Testis (tissue), 3 donors: ENCODE results near the gene BNC2. TPM values are rescaled to one million over a fixed set of nuclear protein-coding genes. Genes with fewer than 3 reads are reported as not detected.

Experiments used
- DNase-seq: peaks from one replicate; pipeline ENCODE4 v3.0.0-alpha.2; 2019
- H3K27ac ChIP-seq, 2 donors: fragments of 200-600 bp; sonication (generic); one replicate each; pipeline ENCODE4 v1.5.1; 2019
- H3K27me3 ChIP-seq: fragments of 200-600 bp; sonication (generic); one replicate; pipeline ENCODE4 v1.5.1; 2019
- H3K36me3 ChIP-seq: fragments of 200-600 bp; sonication (generic); one replicate; pipeline ENCODE4 v1.5.1; 2017; ENCODE audit warnings: low read depth; ENCODE audit errors: missing control alignments
- H3K4me1 ChIP-seq: fragments of 200-600 bp; sonication (generic); one replicate; pipeline ENCODE4 v1.5.1; 2019
- H3K4me3 ChIP-seq, 2 donors: fragments of 200-600 bp; sonication (generic); one replicate each; pipeline ENCODE4 v1.5.1; 2017 to 2019
- H3K9me3 ChIP-seq: fragments of 200-600 bp; sonication (generic); one replicate; pipeline ENCODE4 v1.5.1; 2017
- CTCF ChIP-seq, 3 experiments: fragments of 450-650 bp in 2 of 3; fragments of 200-600 bp in 1 of 3; sonication (generic) in 1 of 3; IDR thresholded peaks; one replicate each; pipeline ENCODE4 v1.5.1; 2016 to 2019; ENCODE audit warnings: antibody characterized with exemption in 3 of 3, mild to moderate bottlenecking in 2 of 3, moderate library complexity in 1 of 3
- POLR2A ChIP-seq: fragments of 450-650 bp; IDR thresholded peaks from one replicate; pipeline ENCODE4 v1.6.1; 2017; ENCODE audit warnings: antibody characterized with exemption, mild to moderate bottlenecking, moderate library complexity
- WGBS, 2 donors: methylation state at CpG; one replicate each; pipeline ENCODE4 v1.1.5; 2018; 5-methylcytosine and 5-hydroxymethylcytosine counted together
- intact Hi-C: fragments of 100-400 bp; cut with DNase I; formaldehyde crosslinking; loops from one replicate; pipeline ENCODE4 v1.15.1; 2023; ENCODE audit warnings: low total_unique reads
- polyA plus RNA-seq: library from polyadenylated mRNA; stranded (reverse); fragments of 350-450 nt; fragmentation: Illumina TruSeq; extraction: RNeasy Lipid Tissue Mini Kit (QIAGEN cat#74804); gene quantifications from one replicate; pipeline ENCODE4 v1.2.3, GENCODE V29; 2014; ENCODE audit warnings: low read depth, low replicate concordance; ENCODE audit not compliant: insufficient read depth
- total RNA-seq, 2 donors: library from RNA; depleted of rRNA; stranded (reverse); fragments of >200 nt; gene quantifications; one replicate each; pipeline ENCODE4 v1.2.3, GENCODE V29; 2016

The BNC2 gene
- total and polyA plus RNA-seq, 3 donors from 2014 or later, result 14.6 to 35.2 (median 32.0) TPM

GRCh38 chr9:16575986-16576245, 294.6 kb downstream of the BNC2 start:
- no peak for DNase-seq
- Histone ChIP-seq H3K27me3 (no peaks in the 10 kb centered on the region), H3K9me3 (no peaks in the 10 kb centered on the region), H3K36me3 (no peaks in the 10 kb centered on the region), H3K4me1 (peaks cover 6% of the 10 kb centered on the region), H3K4me3 (no peak overlapping the region), H3K27ac (no peak overlapping the region)
- TF ChIP-seq POLR2A (no peak), CTCF (IDR thresholded peaks at IDR 0.05) (no peak)
- 26 to 44% methylated on average over 3 of the region's 3 CpGs for WGBS, 2 donors
- intact Hi-C loops, result no loop called here

- Histone ChIP-seq H3K4me3 (no peak overlapping the region), H3K9me3 (no peaks in the 10 kb centered on the region), H3K36me3 (no peaks in the 10 kb centered on the region), H3K27me3 (no peaks in the 10 kb centered on the region), H3K4me1 (peaks cover 6% of the 10 kb centered on the region), H3K27ac (no peak overlapping the region)
- WGBS, 2 donors, result 55 to 62% methylated on average over 11 of the region's 11 CpGs
- DNase-seq, result no peak
- intact Hi-C loops, result no loop called here
- TF ChIP-seq POLR2A, result no peak
- no peak for TF ChIP-seq CTCF (IDR thresholded peaks at IDR 0.05)
These were observed 295.1 kb downstream of the BNC2 start for GRCh38 chr9:16575142-16575985.

DNA sequence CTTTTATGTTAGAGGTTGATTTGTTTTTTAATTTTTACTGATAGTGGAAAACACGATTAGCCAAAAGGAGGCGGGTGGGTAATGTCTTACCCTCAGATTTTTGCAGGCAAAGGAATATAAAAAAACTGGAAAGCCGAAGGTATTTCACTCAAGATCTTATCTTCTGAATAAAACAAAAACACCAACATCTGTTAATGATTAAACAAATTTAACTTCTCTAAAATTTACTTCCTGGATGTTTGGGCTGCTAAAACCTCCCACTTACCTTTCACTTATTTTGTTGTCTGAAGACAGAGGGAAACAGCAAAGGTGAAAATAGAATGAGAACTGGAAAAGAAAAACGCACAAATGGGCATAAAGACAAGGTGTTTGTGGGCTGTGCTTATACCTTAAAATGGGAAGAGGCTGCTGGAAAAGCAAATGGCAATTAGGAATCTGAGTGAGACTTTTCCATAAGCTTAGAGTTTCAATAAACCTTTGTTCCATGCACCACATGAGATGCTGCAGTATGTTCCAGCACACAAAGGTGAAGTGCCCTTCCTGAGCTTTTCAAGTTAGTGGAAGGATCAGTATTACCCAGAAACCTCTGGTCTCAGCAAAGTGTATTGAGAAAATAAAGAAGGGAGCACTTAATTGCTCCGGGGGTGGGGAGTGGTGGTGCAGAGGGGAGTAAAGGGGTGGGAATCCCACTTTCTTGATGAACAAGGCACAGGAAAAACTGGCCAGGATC, 298.3 kb downstream of the BNC2 start:
- intact Hi-C loops, result no loop called here
- no peak overlapping the region for H3K4me3 ChIP-seq

GRCh38 chr9:16571127-16571802, 299.2 kb downstream of the BNC2 start:
- peaks cover 6% of the 10 kb centered on the region for H3K4me1 ChIP-seq
- TF ChIP-seq POLR2A, result no peak
- TF ChIP-seq CTCF (IDR thresholded peaks at IDR 0.05), result no peak
- WGBS, 2 donors, result 70 to 71% methylated on average over 7 of the region's 7 CpGs
- no peaks in the 10 kb centered on the region for H3K36me3 ChIP-seq
- intact Hi-C loops, result no loop called here
- H3K4me3 ChIP-seq, result no peak overlapping the region
- H3K27ac ChIP-seq, result no peak overlapping the region
- no peak for DNase-seq
- no peaks in the 10 kb centered on the region for H3K27me3 ChIP-seq
- no peaks in the 10 kb centered on the region for H3K9me3 ChIP-seq

More for the DNA sequence above, 298.3 kb downstream of the BNC2 start:
- 69 to 85% methylated on average over 5 of the region's 5 CpGs for WGBS, 2 donors
- H3K4me1 ChIP-seq, result peaks cover 6% of the 10 kb centered on the region
- H3K27ac ChIP-seq, result no peak overlapping the region
- no peaks in the 10 kb centered on the region for H3K36me3 ChIP-seq
- TF ChIP-seq CTCF (IDR thresholded peaks at IDR 0.05) (no peak), POLR2A (no peak)
- H3K9me3 ChIP-seq, result no peaks in the 10 kb centered on the region
- DNase-seq, result no peak
- H3K27me3 ChIP-seq, result no peaks in the 10 kb centered on the region
